Neuronal stem cell (in vitro differentiated cells): ENCODE data around the gene TRPM6.

Experiments used
- DNase-seq: peaks from one replicate; pipeline ENCODE4 v3.0.0-alpha.2; 2013; ENCODE audit warnings: low spot score
- H2AFZ ChIP-seq: one replicate; pipeline ENCODE4 v1.6.1; 2013; ENCODE audit warnings: mild to moderate bottlenecking, low read length, inconsistent platforms
- H2AK5ac ChIP-seq: 2 replicates; pipeline ENCODE4 v1.6.1; 2013; ENCODE audit warnings: low read depth, mild to moderate bottlenecking, inconsistent platforms, low read length, moderate library complexity, mixed read lengths
- H2BK120ac ChIP-seq: 2 replicates; pipeline ENCODE4 v1.6.1; 2013; ENCODE audit warnings: low read depth, mild to moderate bottlenecking, inconsistent platforms, low read length, moderate library complexity, mixed read lengths
- H2BK12ac ChIP-seq: one replicate; pipeline ENCODE4 v1.6.1; 2013; ENCODE audit warnings: low read length, inconsistent platforms
- H2BK15ac ChIP-seq: 2 replicates; pipeline ENCODE4 v1.6.1; 2013; ENCODE audit warnings: mild to moderate bottlenecking, low read length, inconsistent platforms, mixed read lengths
- H2BK5ac ChIP-seq: one replicate; pipeline ENCODE4 v1.6.1; 2013; ENCODE audit warnings: inconsistent platforms, mild to moderate bottlenecking, low read length, moderate library complexity
- H3K14ac ChIP-seq: one replicate; pipeline ENCODE4 v1.6.1; 2013; ENCODE audit warnings: low read length, inconsistent platforms
- H3K18ac ChIP-seq: 2 replicates; pipeline ENCODE4 v1.6.1; 2013; ENCODE audit warnings: low read length, inconsistent platforms
- H3K23ac ChIP-seq: 2 replicates; pipeline ENCODE4 v1.6.1; 2013; ENCODE audit warnings: low read depth, mild to moderate bottlenecking, mixed read lengths, low read length, inconsistent platforms; ENCODE audit not compliant: poor library complexity
- H3K27ac ChIP-seq: replicated peaks from 3 replicates; pipeline ENCODE4 v1.5.1; 2013; ENCODE audit warnings: low read length, inconsistent platforms
- H3K27me3 ChIP-seq, 3 experiments: 2 replicates each; pipeline ENCODE4 v1.6.1; 2013; ENCODE audit warnings: low read length in 3 of 3, mild to moderate bottlenecking in 2 of 3, inconsistent platforms in 1 of 3, low read depth in 1 of 3, mixed read lengths in 1 of 3, moderate library complexity in 1 of 3; ENCODE audit not compliant: control insufficient read depth in 3 of 3, insufficient read depth in 3 of 3
- H3K36me3 ChIP-seq, 2 donors: replicated peaks in 1 of 2; 2 replicates each; pipeline ENCODE4 v1.6.1; 2013; ENCODE audit warnings: low read length in 2 of 2; ENCODE audit not compliant: control insufficient read depth in 2 of 2, insufficient read depth in 2 of 2
- H3K4ac ChIP-seq: 2 replicates; pipeline ENCODE4 v1.6.1; 2013; ENCODE audit warnings: inconsistent platforms, mild to moderate bottlenecking, low read length, moderate library complexity
- H3K4me1 ChIP-seq, 2 donors: 1 replicate in 1 of 2; 2 replicates in 1 of 2; pipeline ENCODE4 v1.6.1; 2013; ENCODE audit warnings: low read length in 2 of 2, low read depth in 1 of 2; ENCODE audit not compliant: control insufficient read depth in 2 of 2, insufficient read depth in 1 of 2
- H3K4me2 ChIP-seq: one replicate; pipeline ENCODE4 v1.6.1; 2013; ENCODE audit warnings: mild to moderate bottlenecking, low read length, inconsistent platforms; ENCODE audit not compliant: insufficient read depth, poor library complexity, severe bottlenecking
- H3K4me3 ChIP-seq, 2 donors: 2 replicates each; pipeline ENCODE4 v1.5.1; 2013; ENCODE audit warnings: low read length in 2 of 2, mild to moderate bottlenecking in 2 of 2, inconsistent platforms in 1 of 2, moderate library complexity in 1 of 2
- H3K79me1 ChIP-seq: one replicate; pipeline ENCODE4 v1.6.1; 2013; ENCODE audit warnings: low read depth, mild to moderate bottlenecking, inconsistent platforms, low read length, moderate library complexity
- H3K9ac ChIP-seq: one replicate; pipeline ENCODE4 v1.6.1; 2013; ENCODE audit warnings: mild to moderate bottlenecking, low read depth, low read length, inconsistent platforms; ENCODE audit not compliant: poor library complexity
- H3K9me3 ChIP-seq, 2 donors: replicated peaks in 1 of 2; 2 replicates each; pipeline versions ENCODE3 to v1.6.1; 2013; ENCODE audit warnings: low read length in 2 of 2, mild to moderate bottlenecking in 2 of 2, inconsistent platforms in 1 of 2, low read depth in 1 of 2, mixed read lengths in 1 of 2, moderate library complexity in 1 of 2; ENCODE audit not compliant: control insufficient read depth in 2 of 2, insufficient read depth in 1 of 2
- H4K8ac ChIP-seq: one replicate; pipeline ENCODE4 v1.6.1; 2013; ENCODE audit warnings: low read depth, mild to moderate bottlenecking, inconsistent platforms, low read length, moderate library complexity
- H4K91ac ChIP-seq: one replicate; pipeline ENCODE4 v1.6.1; 2013; ENCODE audit warnings: low read length, low read depth, mild to moderate bottlenecking, inconsistent platforms; ENCODE audit not compliant: poor library complexity
- WGBS, 2 donors: extraction: QIAGEN DNeasy Blood & Tissue Kit; methylation state at CpG; one replicate each; pipeline ENCODE4 v1.1.7; 2013; ENCODE audit warnings: missing lambda C conversion rate in 2 of 2, mixed read lengths in 1 of 2; ENCODE audit not compliant: insufficient read length in 2 of 2, insufficient replicate concordance in 1 of 2; ENCODE audit errors: extremely low coverage in 2 of 2; 5-methylcytosine and 5-hydroxymethylcytosine counted together

Gene TRPM6

GRCh38 chr9:74783408-74783807, 104.3 kb downstream of the TRPM6 start:
- Histone ChIP-seq H3K18ac (no peak overlapping the region), H3K4me1 (no peaks in the 10 kb centered on the region), H3K14ac (no peak overlapping the region), H2BK12ac (no peak overlapping the region), H2BK5ac (no peak overlapping the region), H2AK5ac (no peak overlapping the region), H4K91ac (no peak overlapping the region), H3K4me3 (no peak overlapping the region), H3K4ac (no peak overlapping the region), H3K36me3 (no peaks in the 10 kb centered on the region), H2BK15ac (no peak overlapping the region), H3K23ac (no peak overlapping the region), H4K8ac (no peak overlapping the region), H3K27ac (no peak overlapping the region), H3K27me3 (no peaks in the 10 kb centered on the region), H2AFZ (no peak overlapping the region), H3K9me3 (no peaks in the 10 kb centered on the region), H3K79me1 (peaks cover 2% of the 10 kb centered on the region), H2BK120ac (no peak overlapping the region), H3K9ac (no peak overlapping the region), H3K4me2 (no peak overlapping the region)
- no CpG with 5 or more reads among the region's 2 CpGs for WGBS, 2 donors
- no peak for DNase-seq

GRCh38 chr9:74777136-74777879, 110.4 kb downstream of the TRPM6 start:
- no CpG with 5 or more reads among the region's 8 CpGs for WGBS, 2 donors
- H4K8ac ChIP-seq = no peak overlapping the region
- no peak overlapping the region for H4K91ac ChIP-seq
- H2BK12ac ChIP-seq = no peak overlapping the region
- H3K9ac ChIP-seq = no peak overlapping the region
- no peaks in the 10 kb centered on the region for H3K9me3 ChIP-seq
- peaks cover 2% of the 10 kb centered on the region for H3K79me1 ChIP-seq
- no peak overlapping the region for H2AFZ ChIP-seq
- H2BK5ac ChIP-seq = no peak overlapping the region
- H3K4ac ChIP-seq = no peak overlapping the region
- DNase-seq = peak; percentile 47
- no peak overlapping the region for H3K4me3 ChIP-seq
- H2AK5ac ChIP-seq = no peak overlapping the region
- no peak overlapping the region for H3K27ac ChIP-seq
- H3K27me3 ChIP-seq = no peaks in the 10 kb centered on the region
- no peak overlapping the region for H3K23ac ChIP-seq
- H3K18ac ChIP-seq = no peak overlapping the region
- H2BK15ac ChIP-seq = no peak overlapping the region
- H3K4me2 ChIP-seq = no peak overlapping the region
- no peak overlapping the region for H3K14ac ChIP-seq
- no peaks in the 10 kb centered on the region for H3K36me3 ChIP-seq
- H2BK120ac ChIP-seq = no peak overlapping the region
- H3K4me1 ChIP-seq = no peaks in the 10 kb centered on the region

GRCh38 chr9:74775396-74775795, 112.3 kb downstream of the TRPM6 start:
- Histone ChIP-seq H3K18ac (no peak overlapping the region), H4K91ac (no peak overlapping the region), H3K4me1 (no peaks in the 10 kb centered on the region), H2BK120ac (no peak overlapping the region), H3K4me3 (no peak overlapping the region), H4K8ac (no peak overlapping the region), H3K9me3 (no peaks in the 10 kb centered on the region), H3K36me3 (no peaks in the 10 kb centered on the region), H2AFZ (no peak overlapping the region), H3K14ac (no peak overlapping the region), H3K23ac (no peak overlapping the region), H3K9ac (no peak overlapping the region), H2BK15ac (no peak overlapping the region), H3K4me2 (no peak overlapping the region), H3K4ac (no peak overlapping the region), H3K27me3 (no peaks in the 10 kb centered on the region), H2BK12ac (no peak overlapping the region), H3K27ac (no peak overlapping the region), H2BK5ac (no peak overlapping the region), H2AK5ac (no peak overlapping the region), H3K79me1 (peaks cover 2% of the 10 kb centered on the region)
- no peak for DNase-seq
- WGBS, 2 donors = no CpG with 5 or more reads among the region's 5 CpGs

GRCh38 chr9:74773886-74774479, 113.7 kb downstream of the TRPM6 start:
- H3K18ac ChIP-seq = no peak overlapping the region
- no peak overlapping the region for H3K4me2 ChIP-seq
- no peak overlapping the region for H3K14ac ChIP-seq
- H3K79me1 ChIP-seq = peaks cover 2% of the 10 kb centered on the region
- H3K9ac ChIP-seq = no peak overlapping the region
- no peak overlapping the region for H3K23ac ChIP-seq
- H2AK5ac ChIP-seq = no peak overlapping the region
- no peaks in the 10 kb centered on the region for H3K27me3 ChIP-seq
- no peak overlapping the region for H2BK5ac ChIP-seq
- WGBS, 2 donors = no CpG with 5 or more reads among the region's 8 CpGs
- H3K36me3 ChIP-seq = no peaks in the 10 kb centered on the region
- H2BK120ac ChIP-seq = no peak overlapping the region
- peak; percentile 62 for DNase-seq
- H2BK12ac ChIP-seq = no peak overlapping the region
- H4K8ac ChIP-seq = no peak overlapping the region
- H2BK15ac ChIP-seq = no peak overlapping the region
- no peaks in the 10 kb centered on the region for H3K9me3 ChIP-seq
- no peaks in the 10 kb centered on the region for H3K4me1 ChIP-seq
- no peak overlapping the region for H3K4me3 ChIP-seq
- H4K91ac ChIP-seq = no peak overlapping the region
- no peak overlapping the region for H2AFZ ChIP-seq
- no peak overlapping the region for H3K4ac ChIP-seq
- H3K27ac ChIP-seq = no peak overlapping the region
